Brain pericyte (primary cell): ENCODE results near the gene SLC39A7.
A peak's percentile ranks its signal among the peaks of the same experiment; 100 is the strongest.

Experiments
- DNase-seq: peaks from one replicate; pipeline ENCODE4 v3.0.0-alpha.2; 2012; ENCODE audit warnings: low read depth, low spot score

SLC39A7 gene, protein sequence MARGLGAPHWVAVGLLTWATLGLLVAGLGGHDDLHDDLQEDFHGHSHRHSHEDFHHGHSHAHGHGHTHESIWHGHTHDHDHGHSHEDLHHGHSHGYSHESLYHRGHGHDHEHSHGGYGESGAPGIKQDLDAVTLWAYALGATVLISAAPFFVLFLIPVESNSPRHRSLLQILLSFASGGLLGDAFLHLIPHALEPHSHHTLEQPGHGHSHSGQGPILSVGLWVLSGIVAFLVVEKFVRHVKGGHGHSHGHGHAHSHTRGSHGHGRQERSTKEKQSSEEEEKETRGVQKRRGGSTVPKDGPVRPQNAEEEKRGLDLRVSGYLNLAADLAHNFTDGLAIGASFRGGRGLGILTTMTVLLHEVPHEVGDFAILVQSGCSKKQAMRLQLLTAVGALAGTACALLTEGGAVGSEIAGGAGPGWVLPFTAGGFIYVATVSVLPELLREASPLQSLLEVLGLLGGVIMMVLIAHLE

DNA sequence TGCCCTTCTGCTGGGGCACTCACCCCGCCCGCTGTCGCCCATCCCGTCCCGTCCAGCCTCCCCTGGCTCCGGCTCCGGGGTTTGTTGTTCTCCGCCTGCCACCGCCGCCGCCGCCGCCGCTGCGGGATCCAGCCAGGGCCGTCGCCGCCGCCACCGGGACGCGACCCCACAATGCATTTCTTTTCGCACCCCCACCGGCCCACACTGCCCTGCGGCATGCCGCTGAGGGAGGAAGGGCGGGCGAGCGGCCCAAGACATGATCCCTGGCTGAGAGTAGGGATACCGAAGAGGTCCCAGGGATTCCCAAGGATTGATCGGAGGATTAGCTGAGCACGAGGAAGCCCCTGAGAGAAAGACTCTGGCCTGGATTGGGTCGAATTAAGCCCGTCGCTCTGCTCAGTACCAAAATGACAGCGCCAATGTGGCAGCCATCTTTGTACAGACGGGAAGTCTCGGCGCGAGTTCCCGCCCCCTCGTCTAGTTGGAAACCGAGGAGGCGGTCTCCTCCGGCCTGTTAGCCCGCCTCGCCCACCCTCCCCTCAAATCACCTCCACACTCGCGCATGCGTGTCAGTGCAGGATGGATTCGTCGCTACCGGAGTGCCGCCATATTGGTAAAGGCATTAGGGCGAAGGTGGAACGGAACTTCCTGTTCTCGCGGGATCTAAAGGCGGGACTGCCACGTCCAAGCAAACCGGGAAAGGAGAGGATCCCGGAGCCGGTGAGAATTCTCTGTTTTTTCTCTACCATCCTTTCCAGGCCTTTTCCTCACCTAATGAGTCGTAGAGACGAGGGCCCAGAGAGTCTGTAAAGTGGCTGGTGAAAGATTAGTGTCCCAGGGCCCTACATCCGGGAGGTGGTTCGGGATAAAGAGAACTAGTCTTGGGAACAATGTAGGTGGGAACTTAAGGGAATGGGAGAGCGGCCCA is at the start of gene SLC39A7, which contains the start of gene RXRB:
Gene SLC39A7, plus strand, starts transcription at position 649 of the 928 bp plus-strand sequence. CDS start 379 bp downstream, outside the sequence.
Gene RXRB, minus strand, starts transcription at position 447 of the 928 bp plus-strand sequence. Its CDS starts 189 bp downstream, at position 258.
- peak; percentile 100 for DNase-seq

DNA sequence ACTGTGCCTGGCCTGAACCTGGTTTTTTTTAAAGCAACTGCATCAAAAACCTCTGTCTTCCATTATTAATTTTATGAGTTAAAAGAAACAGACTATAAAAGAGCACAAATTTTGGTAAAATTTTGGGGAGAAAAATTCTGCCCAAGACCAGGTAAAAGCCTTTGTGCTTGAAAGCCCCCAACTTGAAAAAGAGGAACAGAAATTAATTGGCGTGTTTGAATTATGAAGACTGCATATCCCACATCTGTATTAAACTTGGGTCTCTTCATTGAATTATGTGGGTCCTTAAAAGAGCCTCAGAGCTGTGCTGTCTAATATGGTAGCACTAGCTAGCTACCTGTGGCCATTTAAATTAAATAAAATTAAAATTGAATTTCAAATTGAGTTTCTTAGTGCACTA is 49.6 kb upstream of the SLC39A7 start:
- DNase-seq, result no peak

DNA sequence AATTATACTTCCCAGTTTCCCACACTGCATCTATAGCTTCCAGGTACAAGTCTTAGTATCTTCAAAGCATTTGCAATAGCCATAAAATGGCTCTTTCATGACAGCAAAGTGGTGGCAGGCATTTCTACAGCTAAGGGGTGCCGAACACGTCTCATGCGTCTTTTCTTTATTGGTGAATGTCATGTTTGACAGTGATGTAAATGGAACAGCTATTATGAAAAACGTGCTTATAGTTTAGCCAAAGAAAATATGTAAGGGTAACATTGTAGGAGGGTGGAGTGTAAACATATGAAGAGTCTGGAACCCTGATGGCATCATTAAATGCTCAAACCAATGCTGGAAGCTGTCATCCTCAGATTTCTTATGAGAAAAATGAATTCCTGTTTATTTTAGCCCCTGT is 46.3 kb upstream of the SLC39A7 start:
- DNase-seq, result no peak

DNA sequence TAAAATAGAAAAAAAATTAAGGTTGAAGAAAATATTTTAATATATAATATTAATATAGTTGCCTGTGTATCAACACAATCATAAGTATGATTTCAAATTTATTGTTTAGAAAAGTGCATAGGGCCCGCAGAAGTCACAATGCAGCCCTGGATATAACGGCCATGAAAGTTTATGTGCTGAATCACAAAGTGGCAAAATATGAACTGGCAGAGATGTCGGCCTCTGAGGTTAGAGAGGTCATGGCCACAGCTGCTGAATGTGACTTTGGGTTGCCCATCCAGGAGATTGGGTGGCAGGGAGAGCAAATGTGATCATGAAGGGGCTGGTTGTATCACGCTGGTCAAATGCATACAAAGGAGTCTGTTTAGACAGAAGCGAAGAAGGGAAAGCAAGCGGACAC is 44.1 kb upstream of the SLC39A7 start:
- DNase-seq, result no peak

DNA sequence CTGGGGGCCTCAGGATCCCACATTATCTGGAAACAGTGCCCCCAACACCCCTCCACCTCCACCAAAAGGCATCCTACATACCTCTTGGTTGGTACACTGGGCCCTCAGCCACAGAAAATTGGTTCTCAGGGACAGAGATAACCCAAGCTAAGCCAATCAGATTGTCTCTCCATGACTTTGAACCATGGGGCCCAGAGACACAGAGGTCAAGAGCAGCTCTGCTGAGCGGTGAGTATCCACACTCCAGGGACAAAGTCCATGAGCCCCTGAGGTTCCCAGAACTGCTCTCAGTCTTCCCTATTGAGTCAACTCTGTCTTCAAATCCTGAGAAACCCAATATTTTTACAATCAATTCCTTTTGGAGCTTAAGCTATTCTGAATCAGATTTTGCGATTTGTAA is 43.7 kb upstream of the SLC39A7 start:
- no peak for DNase-seq

DNA sequence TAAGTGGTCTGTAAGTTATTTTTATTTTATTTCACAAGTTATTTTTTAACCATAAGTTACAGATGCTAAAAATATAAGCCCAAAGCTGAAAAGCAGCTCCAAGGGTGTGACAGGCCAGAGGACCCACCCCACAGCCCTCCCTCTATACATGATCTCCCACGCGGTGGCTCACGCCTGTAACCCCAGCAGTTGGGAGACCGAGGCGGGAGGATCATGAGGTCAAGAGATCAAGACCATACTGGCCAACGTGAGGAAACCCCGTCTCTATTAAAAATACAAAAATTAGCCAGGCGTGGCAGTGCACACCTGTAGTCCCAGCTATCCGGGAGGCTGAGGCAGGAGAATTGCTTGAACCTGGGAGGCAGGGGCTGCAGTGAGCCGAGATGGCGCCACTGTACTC is 40.6 kb upstream of the SLC39A7 start:
- DNase-seq, result no peak

DNA sequence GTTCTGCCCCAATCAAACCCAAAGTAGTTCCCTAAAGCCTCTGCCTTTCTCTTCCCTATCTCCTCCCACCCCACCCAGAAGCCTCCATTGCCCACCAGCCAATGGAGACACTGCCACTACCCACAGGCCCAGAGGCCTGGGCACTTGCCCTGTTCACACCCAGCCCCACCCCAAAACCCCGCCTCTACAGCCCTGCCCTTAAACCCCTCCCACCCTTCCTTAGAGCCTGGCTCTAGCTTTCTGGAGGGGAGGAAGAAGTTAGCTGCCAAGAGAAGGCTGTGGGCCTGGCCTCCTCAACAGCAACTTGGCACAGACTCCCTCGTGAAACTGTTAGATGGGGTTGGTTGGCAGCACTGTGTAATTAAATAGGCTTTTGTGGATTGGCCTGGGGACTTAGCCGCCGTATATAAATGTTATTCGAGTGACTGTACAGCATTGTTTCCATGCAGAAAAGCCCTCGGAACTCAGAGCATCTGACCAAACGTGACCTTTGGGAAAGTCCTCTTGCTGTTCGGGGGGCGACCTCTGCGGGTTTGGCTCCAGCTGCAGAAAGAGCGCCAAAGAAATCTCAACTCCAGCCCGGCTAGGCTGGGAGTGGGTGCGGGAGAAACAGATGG is 39.8 kb upstream of the SLC39A7 start:
- no peak for DNase-seq

DNA sequence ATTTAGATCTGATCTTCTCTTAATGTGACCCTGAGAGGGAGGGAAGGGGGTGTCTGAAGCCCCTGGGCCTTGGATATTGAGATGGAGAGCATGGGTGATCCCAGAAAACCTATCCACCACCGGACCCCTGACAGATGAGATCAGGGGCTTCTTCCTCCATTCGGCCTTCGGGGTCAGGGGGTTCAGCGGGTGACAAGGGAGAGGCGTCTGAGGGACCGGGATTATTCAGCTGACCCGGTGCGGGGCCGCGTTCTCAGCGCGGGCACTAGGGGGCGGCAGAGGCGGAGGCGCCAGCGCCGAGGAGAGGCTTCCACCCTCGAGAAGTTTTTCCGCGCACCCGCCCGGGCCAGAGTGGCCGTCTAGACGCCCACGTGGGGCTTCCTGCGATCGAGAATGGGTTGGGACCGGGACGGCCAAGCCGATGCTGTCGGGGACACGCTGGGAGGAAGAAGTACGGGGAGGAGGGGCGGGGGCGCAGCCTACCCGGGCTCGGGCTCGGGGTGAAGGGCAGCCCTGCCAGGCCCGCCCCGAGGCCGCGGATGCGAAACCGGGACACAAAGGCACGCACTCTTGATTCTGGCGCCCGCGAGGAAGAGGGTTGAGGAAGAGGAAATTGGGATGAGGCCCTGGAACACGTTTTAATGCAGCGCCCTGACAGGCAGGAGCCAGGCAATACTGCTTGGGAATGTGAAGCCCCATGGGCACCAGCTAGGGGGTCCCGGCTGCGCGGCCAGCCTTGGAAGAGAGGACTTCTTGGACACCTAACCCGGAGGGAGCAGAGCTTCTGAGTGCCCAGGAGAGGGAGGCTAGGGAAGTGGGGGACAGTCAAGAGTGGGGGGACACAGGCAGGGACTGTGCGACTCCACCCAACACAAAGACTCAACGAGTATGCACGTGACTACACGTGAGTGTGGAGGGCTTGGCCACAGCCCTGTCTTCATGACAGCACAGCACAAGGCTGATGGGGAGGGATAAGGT is 39.0 kb upstream of the SLC39A7 start:
- no peak for DNase-seq

DNA sequence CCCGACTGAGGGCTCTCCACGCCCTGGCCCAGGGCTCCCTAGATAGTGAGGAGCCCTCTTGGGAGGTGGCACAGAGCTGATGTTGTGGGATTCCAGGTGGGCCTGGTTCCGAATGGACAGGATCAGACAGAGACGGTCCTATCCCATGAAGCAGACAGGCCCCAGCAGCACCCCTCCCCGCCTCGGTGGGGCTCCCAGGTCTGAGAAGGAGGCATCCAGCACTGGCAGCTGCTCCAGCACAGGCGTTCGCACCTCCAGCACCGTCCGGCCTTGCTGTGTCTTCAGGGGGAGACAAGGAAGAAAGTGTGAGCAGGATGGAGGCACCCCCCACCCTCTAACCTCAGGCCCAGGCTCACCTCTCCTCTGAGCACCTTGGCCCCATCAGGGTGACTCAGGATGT is 37.1 kb upstream of the SLC39A7 start:
- DNase-seq, result no peak

DNA sequence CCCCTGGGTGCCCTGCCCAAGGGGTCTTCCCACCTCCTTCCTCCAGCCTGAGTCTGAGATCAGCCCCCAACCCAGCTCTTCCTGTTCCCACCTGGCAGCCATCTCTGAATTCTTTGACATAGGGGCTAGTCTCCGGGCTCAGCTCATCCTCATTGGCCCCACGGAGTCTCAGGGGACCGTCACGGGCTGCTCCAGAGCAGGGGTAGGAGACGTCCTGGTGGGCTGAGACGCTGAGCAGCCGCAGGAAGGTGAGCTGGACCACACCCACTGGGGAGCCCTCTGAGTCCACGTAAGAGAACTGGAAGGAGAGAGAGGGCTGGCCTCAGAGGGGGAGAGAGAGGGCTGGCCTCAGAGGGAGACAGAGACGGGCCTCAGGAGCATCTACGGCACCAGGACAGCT is 36.5 kb upstream of the SLC39A7 start:
- DNase-seq, result no peak

DNA sequence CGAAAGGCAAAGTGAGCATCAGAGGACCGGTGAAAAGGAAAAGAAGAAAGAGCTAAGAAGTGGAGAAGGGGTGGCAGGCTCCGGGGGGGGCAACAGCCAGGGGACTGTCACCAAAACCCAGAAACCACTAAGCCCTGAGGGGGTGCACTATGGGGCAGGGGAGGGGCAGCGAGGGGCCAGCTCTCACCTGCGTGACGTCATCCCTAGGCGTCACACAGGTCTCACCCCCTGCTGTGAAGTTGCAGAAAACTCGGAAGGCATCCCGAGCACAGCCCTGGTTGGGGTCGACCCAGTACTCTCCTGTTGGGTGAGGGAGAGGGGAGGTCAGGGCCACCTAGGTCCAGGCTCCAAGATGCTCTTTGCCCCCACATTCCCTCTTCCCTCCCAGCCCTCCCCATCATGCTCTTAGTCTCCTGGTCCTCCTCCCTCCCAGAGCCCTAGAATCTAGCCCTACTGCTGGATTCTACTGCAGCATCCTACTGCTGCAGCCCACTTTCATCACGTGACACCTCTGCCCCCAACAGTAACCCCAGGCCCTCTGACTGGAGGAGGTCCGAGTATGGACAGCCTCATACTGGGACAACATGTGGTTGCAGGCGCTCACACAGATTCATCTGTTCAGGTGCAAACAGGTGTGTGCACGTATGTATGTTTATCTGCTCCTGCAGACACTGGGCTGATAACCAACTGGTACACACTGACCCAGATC is 35.8 kb upstream of the SLC39A7 start:
- DNase-seq, result no peak

DNA sequence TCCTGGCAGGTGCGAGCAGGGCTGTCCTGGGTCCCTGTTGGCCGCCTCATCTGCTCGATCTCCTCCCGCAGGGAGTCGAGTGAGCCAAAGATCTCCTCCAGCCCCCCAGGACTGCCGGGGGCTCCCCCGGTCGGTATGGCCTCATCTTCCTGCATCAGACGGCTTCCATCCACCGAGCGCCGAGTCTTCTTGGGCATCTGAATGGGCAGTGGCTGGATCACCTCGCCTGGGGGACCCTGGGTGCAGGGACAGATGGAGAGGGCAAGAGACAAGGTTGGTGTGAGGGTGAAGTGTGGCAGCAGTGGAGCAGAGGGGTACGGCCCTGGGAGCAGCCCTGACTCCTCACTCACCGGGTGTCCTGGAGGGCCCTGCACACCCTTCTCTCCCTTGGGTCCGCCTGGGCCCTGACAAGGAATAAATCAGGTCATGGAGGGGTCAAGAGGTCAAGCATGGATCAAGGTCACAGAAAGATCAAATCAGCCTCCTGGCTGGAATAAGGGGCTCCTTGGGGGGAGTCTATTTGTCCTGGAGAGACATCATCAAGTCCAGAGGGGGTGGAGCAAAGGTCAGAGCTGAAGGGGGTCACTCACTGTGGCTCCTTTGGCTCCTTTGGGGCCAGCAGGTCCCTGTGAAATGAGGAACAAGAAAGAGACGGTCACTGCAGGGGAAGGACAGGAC is 34.9 kb upstream of the SLC39A7 start:
- no peak for DNase-seq

DNA sequence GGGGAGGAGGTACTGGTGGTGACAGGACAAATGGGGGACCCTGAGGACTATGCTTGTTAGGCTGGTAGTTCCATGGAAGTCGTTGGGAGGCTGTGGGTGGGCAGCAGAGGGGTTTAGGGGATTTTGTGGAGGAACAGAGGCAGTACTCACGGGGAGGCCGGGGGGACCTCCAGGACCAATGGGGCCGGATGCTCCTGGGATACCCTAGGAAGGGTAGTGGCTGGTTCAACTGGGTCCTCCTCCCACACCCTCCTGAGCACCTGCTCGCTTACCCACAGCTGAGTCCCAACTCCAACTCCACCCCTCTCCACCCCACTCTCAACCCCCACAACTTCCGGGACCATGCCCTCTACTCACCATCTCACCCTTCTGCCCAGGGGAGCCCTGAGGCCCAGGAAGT is 34.3 kb upstream of the SLC39A7 start:
- no peak for DNase-seq

DNA sequence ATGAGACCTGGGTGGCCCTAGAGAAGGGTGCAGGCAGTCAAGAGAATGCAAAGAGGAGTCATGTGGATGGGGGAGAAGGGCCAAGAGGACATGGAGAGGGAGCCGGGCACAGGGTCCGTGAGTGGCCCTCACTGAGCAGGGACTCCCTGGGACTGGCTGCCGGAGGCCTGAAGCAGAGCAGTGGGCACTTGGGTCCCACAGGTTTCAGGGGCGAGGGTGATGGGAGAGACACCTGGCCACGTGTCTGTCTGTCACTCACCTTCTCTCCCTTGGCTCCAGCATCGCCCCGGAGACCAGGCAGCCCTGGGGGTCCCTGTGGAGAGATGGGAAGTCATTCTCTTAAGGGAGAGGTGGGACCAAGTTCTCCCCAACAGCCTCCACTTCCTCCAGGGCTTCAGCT is 33.9 kb upstream of the SLC39A7 start:
- DNase-seq, result no peak

DNA sequence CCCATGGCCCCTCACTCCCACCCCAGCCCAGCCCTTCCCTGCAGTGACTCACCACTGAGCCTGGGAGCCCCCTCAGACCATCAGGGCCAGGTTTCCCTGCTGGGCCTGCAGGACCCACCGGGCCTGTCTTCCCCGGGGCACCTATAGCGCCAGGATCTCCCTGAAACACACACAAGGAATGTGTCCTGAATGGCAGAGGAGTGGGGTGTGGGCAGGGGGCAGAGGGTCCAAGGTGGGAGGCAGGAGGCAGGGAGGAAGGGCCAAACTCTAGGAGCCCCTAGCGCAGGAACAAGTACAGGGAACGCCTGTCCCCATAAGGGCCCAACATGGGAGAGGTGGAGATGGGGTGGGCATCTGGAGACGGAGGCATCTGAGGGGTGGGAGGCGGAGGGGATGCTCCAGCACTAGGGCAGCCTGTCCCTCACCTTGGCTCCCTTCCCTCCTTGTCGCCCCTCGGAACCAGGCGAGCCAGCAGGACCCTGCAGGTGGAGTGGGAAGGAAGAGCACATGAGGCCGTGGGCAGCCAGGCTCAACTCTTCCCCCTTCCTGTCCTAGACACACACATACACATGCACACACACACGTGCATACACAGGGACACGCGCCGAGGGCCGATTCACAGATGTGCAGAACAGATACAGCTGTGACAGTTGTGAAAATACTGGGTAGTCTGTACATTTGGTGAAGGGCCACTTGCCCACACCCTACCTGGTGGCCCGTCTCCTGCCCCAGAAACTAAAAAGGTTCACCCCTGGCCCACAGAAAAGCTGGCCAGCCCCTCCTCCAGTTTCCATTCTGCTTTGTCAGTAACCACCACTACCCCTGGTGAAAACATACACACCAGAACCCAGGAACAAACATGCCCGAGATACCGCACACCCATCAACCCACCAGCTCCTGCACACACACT is 33.0 kb upstream of the SLC39A7 start:
- DNase-seq, result no peak

DNA sequence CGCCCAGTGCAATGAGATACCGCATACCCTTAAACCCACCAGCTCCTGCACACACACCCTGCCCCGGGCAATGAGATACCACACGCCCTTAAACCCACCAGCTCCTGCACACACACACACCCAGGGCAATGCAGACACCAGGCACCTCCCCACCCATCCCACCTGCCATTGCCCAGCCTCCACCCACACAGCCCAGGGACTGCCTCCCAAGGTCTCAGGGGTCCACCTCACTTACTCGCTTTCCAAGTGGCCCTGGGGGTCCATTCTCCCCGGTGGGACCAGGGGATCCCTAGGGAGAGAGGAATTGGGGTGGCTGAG is 32.4 kb upstream of the SLC39A7 start:
- no peak for DNase-seq

DNA sequence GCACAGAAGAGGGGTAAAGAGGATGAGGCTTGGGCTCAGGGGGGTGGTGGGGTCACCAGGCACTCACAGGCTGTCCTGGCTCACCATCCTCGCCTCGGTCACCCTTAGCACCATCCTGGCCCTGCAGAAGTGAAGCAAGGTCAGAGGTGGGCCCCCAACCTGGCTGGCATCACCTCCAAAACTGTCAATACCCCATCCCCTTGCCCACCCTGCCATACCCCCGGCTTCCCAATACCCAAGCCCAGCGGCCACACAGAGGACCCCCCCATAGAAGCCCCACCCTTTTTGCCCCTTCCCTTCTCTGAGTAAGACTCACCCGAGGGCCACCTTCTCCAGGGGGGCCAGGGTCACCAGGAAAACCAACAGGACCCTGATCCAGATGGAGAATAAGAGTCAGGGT is 32.0 kb upstream of the SLC39A7 start:
- DNase-seq, result no peak

DNA sequence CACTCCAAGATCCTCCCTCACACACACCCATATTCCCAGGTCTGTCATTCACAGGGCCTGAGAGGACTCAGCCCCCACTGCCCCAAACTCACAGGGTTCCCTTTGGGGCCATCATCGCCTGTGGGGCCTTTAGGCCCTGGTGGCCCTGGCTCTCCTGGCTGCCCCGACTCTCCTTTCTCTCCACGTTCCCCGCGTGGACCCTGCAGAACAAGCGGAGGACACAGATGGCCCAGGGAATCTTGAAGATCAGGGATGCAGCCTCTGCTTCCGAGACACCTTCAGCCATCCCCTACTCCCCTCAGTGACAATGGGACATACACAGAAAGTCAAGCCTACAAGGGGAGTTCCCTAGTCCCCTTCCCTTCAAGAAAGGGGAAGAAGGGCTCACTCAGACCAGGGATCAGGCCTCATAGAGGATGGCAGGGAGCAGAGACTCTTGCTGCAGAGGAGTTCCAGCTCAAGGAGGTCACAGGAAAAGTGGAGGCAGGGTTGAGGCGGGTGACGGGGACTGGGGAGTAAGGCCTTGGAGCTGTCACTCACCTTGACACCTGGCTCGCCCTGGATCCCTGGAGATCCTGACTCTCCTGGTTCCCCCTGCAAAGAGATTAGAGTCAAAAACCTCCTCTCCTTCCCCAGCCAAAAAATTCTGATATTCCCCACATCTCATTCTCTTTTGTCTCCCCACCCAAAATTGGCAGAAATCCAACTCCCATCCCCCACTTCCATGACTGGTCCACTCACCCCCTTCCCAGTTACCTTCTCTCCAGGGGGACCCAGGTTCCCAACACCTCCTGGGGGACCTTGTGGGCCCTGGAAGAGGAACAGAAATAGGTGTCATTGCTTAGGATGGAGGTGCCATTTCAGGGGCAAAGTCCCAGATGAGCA is 31.1 kb upstream of the SLC39A7 start:
- no peak for DNase-seq
